Measurements from ENCODE around the gene SUN1.

The SUN1 gene

GRCh38 chr7:909358-910329 lies 77.4 kb downstream of the SUN1 start:
- no peak for DNase-seq

DNA sequence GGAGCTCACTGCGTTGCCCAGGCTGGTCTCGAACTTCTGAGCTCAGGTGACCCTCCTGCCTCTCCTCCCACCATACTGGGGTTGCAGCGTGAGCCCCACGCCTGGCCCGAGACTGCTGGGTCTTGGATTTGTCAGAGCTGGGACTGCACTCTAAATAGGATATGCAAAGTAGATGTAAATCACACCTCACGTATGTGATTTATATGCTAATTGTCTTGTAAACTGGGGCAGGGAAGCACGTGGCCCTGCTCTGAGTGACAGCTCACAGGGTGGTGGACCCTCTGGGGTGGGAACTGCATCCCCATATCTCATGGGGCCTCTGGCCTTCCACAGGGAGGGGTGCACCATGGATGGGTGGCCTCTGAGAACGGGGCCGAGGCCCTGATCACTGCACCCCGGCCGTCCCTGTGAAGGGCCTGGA lies 78.2 kb downstream of the SUN1 start:
- no peak for DNase-seq

DNA sequence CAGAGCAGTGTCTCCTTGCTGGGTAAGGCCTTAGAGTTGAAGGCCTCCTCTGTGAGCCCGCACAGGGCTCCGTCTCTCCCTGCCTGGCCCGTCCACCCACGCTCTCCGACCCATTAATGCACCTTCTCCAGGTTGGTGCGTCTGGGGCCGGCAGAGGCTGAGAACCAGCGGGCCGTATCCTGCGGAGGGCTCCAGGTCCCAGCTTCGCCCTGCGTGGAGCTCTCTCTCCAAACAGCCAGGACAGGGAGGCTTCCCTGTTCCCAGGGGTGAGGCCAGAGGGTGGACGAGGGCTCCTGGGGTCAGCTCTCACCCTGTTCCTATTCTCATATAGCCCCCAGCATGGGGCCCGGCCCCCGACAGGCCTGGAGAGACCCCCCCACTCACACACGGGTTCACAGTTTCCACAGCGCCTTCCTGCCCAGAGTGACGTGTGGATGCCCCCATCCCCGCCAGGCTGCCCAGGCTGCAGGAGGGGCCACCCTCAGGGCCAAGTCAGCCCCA lies 78.7 kb downstream of the SUN1 start:
- no peak for DNase-seq

- DNase-seq, result no peak
Observed at GRCh38 chr7:911791-912480, 79.7 kb downstream of the SUN1 start.

DNA sequence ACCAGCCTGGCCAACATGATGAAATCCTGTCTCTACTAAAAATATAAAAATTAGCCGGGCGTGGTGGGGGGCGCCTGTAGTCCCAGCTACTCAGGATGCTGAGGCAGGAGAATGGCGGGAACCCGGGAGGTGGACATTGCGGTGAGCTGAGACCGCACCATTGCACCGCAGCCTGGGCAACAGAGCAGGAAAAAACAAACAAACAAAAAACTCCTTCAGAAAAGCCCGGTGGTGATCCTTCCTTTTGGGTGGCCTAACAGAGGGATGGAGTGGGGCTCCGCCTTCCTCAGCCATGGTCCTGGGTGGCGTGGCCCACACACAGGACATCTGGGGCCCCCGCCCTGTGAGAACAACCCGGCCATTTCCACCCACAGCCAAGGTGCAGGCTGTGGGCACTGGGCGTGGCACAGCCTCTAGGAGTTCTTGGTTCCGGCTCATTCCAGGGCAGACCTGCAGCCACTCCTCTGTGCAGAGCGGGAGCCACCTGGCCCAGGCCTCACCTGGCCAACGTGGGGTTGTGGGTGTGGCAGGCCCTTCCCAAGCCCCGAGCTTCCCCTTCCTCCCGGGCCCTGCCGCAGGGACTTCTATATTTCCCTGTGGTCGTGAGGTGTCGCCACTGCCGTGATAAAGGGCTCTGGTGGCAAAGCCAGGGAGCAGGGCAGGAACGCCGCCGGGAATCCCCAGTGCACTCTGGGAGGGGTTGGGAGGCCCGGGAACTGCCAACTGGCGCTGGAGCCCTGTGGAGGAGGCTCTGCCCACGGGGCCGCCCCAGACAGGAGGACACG lies 81.7 kb downstream of the SUN1 start:
- DNase-seq, result no peak

DNA sequence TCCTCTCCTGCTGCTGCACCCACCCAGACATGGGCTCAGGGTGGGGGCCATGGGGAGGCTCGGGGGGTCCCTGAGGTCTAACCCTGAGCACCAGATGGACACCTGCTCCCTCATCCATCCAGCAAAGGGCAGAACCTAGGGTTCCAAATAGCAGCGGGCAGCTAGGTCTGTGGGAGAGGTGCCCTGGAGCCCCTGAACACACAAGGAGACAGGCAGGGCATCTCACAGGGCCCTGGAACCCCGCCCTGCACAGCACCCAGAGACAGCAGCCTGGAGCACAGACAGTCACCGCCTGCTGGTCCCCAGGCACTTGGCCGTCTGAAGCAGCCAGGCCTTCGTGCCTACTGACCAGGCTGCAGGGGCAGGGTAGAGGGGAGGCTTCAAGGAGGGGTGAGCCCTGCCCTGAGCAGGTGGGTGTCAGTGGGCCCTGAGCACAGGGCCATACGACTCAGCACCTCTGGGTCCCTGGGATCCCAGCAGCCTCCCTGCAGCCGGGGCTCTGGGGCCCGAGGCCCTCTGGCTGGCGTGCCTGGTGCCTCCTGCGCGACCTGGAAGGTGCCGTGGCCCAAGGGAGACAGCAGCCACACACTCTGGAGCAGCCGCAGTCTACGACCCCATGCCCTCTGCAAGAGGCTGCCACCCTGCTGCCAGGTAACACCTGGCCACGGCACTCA lies 82.4 kb downstream of the SUN1 start:
- no peak for DNase-seq

DNA sequence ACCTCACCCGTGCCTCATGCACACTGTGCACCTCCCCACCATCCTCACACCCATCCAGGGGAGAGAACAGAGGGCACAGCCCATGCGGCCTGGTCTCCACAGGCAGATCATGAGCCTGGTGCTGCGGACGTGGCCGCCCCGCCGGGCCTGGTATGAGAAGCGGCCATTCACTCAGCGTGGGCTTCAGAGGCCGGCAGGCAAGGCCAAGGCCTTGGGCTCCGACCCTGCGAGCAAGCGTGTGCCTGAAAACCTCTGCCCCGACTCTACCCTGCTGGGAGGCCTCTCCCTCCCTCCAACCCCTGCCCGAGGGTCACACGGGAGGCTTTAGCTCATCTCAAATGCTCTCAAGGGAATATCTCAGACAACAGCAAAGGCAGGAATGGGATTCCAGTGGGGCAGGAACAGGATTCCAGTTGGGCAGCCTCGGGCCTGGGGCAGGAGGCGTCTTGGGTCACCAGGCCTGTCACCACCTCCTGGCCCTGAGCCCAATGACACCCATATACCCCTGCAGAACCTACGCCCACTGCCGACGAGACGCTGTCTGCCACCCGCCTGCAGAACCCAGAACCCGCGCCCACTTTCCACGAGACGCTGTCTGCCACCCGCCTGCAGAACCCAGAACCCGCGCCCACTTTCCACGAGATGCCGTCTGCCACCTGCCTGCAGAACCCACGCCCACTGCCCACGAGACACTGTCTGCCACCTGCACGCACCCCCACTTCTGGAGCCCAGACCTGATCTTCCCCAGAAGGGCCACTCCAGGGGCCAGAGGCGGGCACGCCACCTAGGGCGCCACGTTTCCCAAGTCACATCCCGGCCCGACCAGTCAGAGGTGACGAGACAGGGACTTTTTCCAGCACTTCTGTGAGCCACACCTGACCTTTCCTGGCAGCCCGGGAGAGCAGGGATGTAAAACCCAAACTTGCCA lies 83.3 kb downstream of the SUN1 start:
- DNase-seq, result no peak

- DNase-seq, result no peak
Observed at GRCh38 chr7:916291-916941, 84.1 kb downstream of the SUN1 start.

GRCh38 chr7:917255-918117 lies 85.2 kb downstream of the SUN1 start:
- DNase-seq, result no peak

DNA sequence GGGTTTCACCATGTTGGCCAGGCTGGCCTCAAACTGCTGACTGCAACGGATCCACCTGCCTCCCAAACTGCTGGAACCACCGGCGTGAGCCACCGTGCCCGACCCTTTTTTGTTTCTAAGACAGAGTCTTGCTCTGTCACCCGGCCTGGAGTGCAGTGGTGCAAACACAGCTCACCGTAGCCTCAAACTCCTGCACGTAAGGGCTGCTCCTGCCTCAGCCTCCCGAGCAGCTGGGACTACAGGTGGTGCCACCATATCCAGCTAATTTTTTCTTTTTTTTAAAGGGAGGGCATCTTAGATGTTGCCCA lies 85.8 kb downstream of the SUN1 start:
- no peak for DNase-seq

DNA sequence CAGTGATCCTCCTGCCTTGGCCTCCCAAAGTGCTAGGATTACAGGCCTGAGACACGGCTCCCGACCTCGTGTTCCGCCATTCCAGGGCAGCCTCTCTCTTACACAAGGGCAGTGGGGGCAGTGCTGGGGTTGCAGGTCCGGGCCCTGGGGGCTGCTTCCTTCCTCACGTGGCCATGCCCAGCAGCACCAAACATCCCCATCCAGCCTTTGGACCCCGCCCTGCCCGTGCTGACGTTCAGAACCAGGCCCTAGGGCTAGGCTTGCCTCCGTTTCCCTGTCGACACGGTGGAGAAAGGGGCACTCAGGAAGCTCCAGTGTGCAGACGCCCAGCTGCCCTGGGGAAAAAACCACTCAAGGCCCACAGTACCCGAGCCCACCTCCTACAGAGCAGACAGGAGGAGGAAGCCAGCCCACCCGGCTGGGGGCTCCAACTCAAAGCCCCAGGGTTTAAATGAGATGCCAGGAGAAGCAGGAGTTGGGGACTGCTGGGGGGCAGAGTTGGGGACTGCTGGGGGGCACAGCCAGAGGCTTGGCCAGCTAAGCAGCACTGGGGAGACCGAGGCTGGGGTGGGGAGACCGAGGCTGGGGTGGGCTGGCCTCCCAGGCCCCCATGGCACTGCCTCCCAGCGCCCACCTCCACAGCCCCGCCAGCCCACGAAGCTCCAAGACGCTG lies 86.3 kb downstream of the SUN1 start:
- DNase-seq, result no peak

DNA sequence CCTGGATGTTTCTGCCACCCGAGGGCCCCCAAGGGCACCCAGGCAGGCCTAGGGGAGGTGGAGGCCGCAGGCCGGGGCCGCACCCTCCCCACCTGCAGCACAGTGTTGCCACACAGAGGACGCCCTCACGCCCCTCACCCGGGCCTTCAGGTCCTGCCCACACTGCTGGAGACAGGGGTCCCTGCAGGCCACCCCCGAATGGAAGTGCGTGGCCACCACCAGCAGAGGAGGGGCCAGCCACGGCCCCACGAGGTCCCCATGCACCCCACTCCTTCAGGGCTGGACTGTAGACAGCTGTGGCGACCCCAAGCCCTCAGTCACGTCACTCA lies 86.8 kb downstream of the SUN1 start:
- DNase-seq, result no peak

GRCh38 chr7:919924-920341 lies 87.7 kb downstream of the SUN1 start:
- no peak for DNase-seq

- no peak for DNase-seq
Observed at GRCh38 chr7:920351-921070, 88.2 kb downstream of the SUN1 start.

GRCh38 chr7:921071-921461 lies 88.8 kb downstream of the SUN1 start:
- no peak for DNase-seq

GRCh38 chr7:921581-922333 lies 89.5 kb downstream of the SUN1 start:
- no peak for DNase-seq

DNA sequence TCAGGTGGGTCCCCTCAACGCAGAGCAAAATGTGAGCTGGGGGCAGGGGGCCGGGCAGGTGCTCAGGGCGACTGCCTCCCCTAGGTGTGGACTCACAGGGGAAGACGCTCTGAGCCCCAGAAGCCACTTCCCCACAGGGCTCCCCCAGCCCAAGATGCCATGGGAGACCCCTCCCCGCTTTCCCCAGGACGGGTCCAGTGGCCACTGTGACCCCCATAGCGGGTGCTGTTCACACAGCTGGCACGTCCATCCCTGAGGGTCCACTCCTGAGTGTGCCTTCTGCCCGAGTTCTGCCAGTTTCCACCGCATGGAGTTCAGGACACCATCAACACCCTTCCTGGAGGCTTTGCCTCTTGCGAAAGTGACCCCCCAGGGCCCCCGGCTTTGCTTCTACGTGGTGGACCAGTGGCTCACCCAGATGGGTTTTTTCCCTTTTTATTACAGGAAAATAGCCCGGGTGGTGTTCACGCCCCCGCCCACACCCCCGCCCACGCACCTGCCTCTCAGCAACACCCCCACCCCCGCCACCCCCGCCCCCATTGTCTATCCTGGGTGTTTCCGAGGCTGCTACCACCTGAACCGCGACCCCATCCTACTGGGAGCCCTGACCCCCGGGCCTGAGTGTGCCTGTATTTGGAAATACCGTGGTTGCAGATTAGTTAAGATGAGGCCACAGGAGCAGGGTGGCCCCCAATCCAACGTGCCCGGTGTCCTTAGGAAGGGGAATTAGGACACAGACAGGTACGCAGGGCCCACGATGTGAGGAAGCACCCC lies 90.2 kb downstream of the SUN1 start:
- no peak for DNase-seq
